ENCODE results near the gene MAPK9.

GRCh38 chr5:180291943-180292831, at the start of gene MAPK9:
- TF ChIP-seq EZH2 (IDR thresholded peaks at IDR 0.05; ENCODE audit: borderline replicate concordance, low read depth, low read length, severe bottlenecking) (no peak), CTCF (IDR thresholded peaks at IDR 0.05; ENCODE audit: borderline replicate concordance, extremely low read depth, low read length, poor library complexity, severe bottlenecking) (no peak)
